Activated CD4-positive, alpha-beta memory T cell treated with anti-CD3 and anti-CD28 coated beads, Interleukin-2, amount 10 ng/mL, durations not matched to agents 7 days and 5 days (primary cell): ENCODE results near the gene CRIP3. TPM values are rescaled to one million over a fixed set of nuclear protein-coding genes. Genes with fewer than 3 reads are reported as not detected.

Experiments used
- CTCF ChIA-PET: fragments of 350-600 bp; sonication (Branson Sonifier 250); formaldehyde crosslinking; loops from one replicate; lab custom pipeline; 2021; ENCODE audit warnings: antibody characterized with exemption, inconsistent platforms; lab: Charles Lee
- POLR2A ChIA-PET: fragments of 350-600 bp; sonication (Branson Sonifier 250); formaldehyde crosslinking; loops from one replicate; lab custom pipeline; 2021; ENCODE audit warnings: antibody characterized with exemption; lab: Charles Lee
- DNase-seq: peaks from one replicate; pipeline ENCODE4 v3.0.0-alpha.2; 2020
- H3K27ac Mint-ChIP-seq: one replicate; pipeline ENCODE4 v1.8.0; 2021; ENCODE audit warnings: mild to moderate bottlenecking, mixed read lengths
- H3K27me3 Mint-ChIP-seq: one replicate; pipeline ENCODE4 v1.8.0; 2021; ENCODE audit warnings: mixed read lengths
- H3K36me3 Mint-ChIP-seq: one replicate; pipeline ENCODE4 v1.8.0; 2021; ENCODE audit warnings: low read depth, mixed read lengths
- H3K4me1 Mint-ChIP-seq: one replicate; pipeline ENCODE4 v1.8.0; 2021; ENCODE audit warnings: mixed read lengths
- H3K4me3 Mint-ChIP-seq: one replicate; pipeline ENCODE4 v1.8.0; 2021; ENCODE audit warnings: mild to moderate bottlenecking, mixed read lengths
- H3K9me3 Mint-ChIP-seq: one replicate; pipeline ENCODE4 v1.8.0; 2021; ENCODE audit warnings: mixed read lengths
- total RNA-seq, 2 experiments: library from RNA; stranded (reverse); gene quantifications; one replicate each; pipeline ENCODE4 v1.2.3, GENCODE V29; 2021

The CRIP3 gene
- total RNA-seq, 2 experiments from 2014 or later = 0.88 TPM; not detected in 1

GRCh38 chr6:43292763-43293318 is 15.8 kb downstream of the CRIP3 start:
- CTCF ChIA-PET = interaction anchor here (1.1 kb wide), 1 partner anchor 208 kb away, joined by 4 read pairs; no protein-coding TSS in a partner anchor
- Mint-ChIP-seq H3K4me3 (no peak overlapping the region), H3K4me1 (no peaks in the 10 kb centered on the region), H3K27ac (no peak overlapping the region), H3K36me3 (no peaks in the 10 kb centered on the region), H3K27me3 (peaks cover 9% of the 10 kb centered on the region), H3K9me3 (no peaks in the 10 kb centered on the region)
- no peak for DNase-seq
- POLR2A ChIA-PET = no interaction called here

- Mint-ChIP-seq H3K4me1 (no peaks in the 10 kb centered on the region), H3K36me3 (no peaks in the 10 kb centered on the region), H3K9me3 (no peaks in the 10 kb centered on the region), H3K27me3 (peaks cover 8% of the 10 kb centered on the region), H3K4me3 (no peak overlapping the region), H3K27ac (no peak overlapping the region)
- ChIA-PET POLR2A (no interaction called here), CTCF (interaction anchor here (1.1 to 1.7 kb wide), 2 partner anchors 16 to 209 kb away, joined by 3 to 4 read pairs; partner anchors contain the start of gene CRIP3)
- DNase-seq = no peak
These were observed 16.3 kb downstream of the CRIP3 start for GRCh38 chr6:43292341-43292740.

- ChIA-PET CTCF (interaction anchor here (1.7 kb wide), 1 partner anchor 17 kb away, joined by 3 read pairs; the partner anchor contains the start of gene CRIP3), POLR2A (no interaction called here)
- Mint-ChIP-seq H3K9me3 (no peaks in the 10 kb centered on the region), H3K36me3 (no peaks in the 10 kb centered on the region), H3K4me1 (no peaks in the 10 kb centered on the region), H3K27ac (no peak overlapping the region), H3K4me3 (no peak overlapping the region), H3K27me3 (peaks cover 6% of the 10 kb centered on the region)
- DNase-seq = no peak
These were observed 16.9 kb downstream of the CRIP3 start for GRCh38 chr6:43291708-43292107.

- no peak overlapping the region for H3K4me3 Mint-ChIP-seq
- H3K27ac Mint-ChIP-seq = no peak overlapping the region
- DNase-seq = no peak
- ChIA-PET CTCF (interaction anchor here (1.7 kb wide), 1 partner anchor 18 kb away, joined by 3 read pairs; the partner anchor contains the start of gene CRIP3), POLR2A (no interaction called here)
- H3K36me3 Mint-ChIP-seq = no peaks in the 10 kb centered on the region
- H3K27me3 Mint-ChIP-seq = peaks cover 6% of the 10 kb centered on the region
- no peaks in the 10 kb centered on the region for H3K9me3 Mint-ChIP-seq
- no peaks in the 10 kb centered on the region for H3K4me1 Mint-ChIP-seq
These were observed 17.7 kb downstream of the CRIP3 start for GRCh38 chr6:43290905-43291355.

GRCh38 chr6:43290339-43290904 is 18.2 kb downstream of the CRIP3 start:
- no peak overlapping the region for H3K27ac Mint-ChIP-seq
- H3K36me3 Mint-ChIP-seq = no peaks in the 10 kb centered on the region
- H3K27me3 Mint-ChIP-seq = peaks cover 11% of the 10 kb centered on the region
- DNase-seq = no peak
- H3K9me3 Mint-ChIP-seq = no peaks in the 10 kb centered on the region
- POLR2A ChIA-PET = no interaction called here
- no peak overlapping the region for H3K4me3 Mint-ChIP-seq
- CTCF ChIA-PET = no interaction called here
- H3K4me1 Mint-ChIP-seq = no peaks in the 10 kb centered on the region

GRCh38 chr6:43287717-43288679 is 20.6 kb downstream of the CRIP3 start:
- no peak overlapping the region for H3K27ac Mint-ChIP-seq
- POLR2A ChIA-PET = no interaction called here
- H3K4me1 Mint-ChIP-seq = no peaks in the 10 kb centered on the region
- CTCF ChIA-PET = no interaction called here
- H3K36me3 Mint-ChIP-seq = no peaks in the 10 kb centered on the region
- no peaks in the 10 kb centered on the region for H3K9me3 Mint-ChIP-seq
- H3K4me3 Mint-ChIP-seq = no peak overlapping the region
- H3K27me3 Mint-ChIP-seq = peaks cover 14% of the 10 kb centered on the region
- no peak for DNase-seq

GRCh38 chr6:43286980-43287716 is 21.5 kb downstream of the CRIP3 start:
- no peaks in the 10 kb centered on the region for H3K9me3 Mint-ChIP-seq
- H3K4me1 Mint-ChIP-seq = no peaks in the 10 kb centered on the region
- CTCF ChIA-PET = no interaction called here
- H3K36me3 Mint-ChIP-seq = no peaks in the 10 kb centered on the region
- POLR2A ChIA-PET = no interaction called here
- no peak overlapping the region for H3K27ac Mint-ChIP-seq
- peaks cover 14% of the 10 kb centered on the region for H3K27me3 Mint-ChIP-seq
- H3K4me3 Mint-ChIP-seq = no peak overlapping the region
- DNase-seq = no peak

GRCh38 chr6:43286456-43286979 is 22.1 kb downstream of the CRIP3 start:
- no peak overlapping the region for H3K27ac Mint-ChIP-seq
- no peaks in the 10 kb centered on the region for H3K9me3 Mint-ChIP-seq
- no peak overlapping the region for H3K4me3 Mint-ChIP-seq
- H3K4me1 Mint-ChIP-seq = no peaks in the 10 kb centered on the region
- no peaks in the 10 kb centered on the region for H3K36me3 Mint-ChIP-seq
- POLR2A ChIA-PET = no interaction called here
- H3K27me3 Mint-ChIP-seq = peaks cover 17% of the 10 kb centered on the region
- no peak for DNase-seq
- CTCF ChIA-PET = no interaction called here

GRCh38 chr6:43285832-43286231 is 22.8 kb downstream of the CRIP3 start:
- DNase-seq = no peak
- ChIA-PET POLR2A (no interaction called here), CTCF (no interaction called here)
- Mint-ChIP-seq H3K27ac (no peak overlapping the region), H3K4me3 (no peak overlapping the region), H3K9me3 (no peaks in the 10 kb centered on the region), H3K4me1 (no peaks in the 10 kb centered on the region), H3K27me3 (peaks cover 21% of the 10 kb centered on the region), H3K36me3 (no peaks in the 10 kb centered on the region)

GRCh38 chr6:43284991-43285781 is 23.4 kb downstream of the CRIP3 start:
- no peak overlapping the region for H3K27ac Mint-ChIP-seq
- no peaks in the 10 kb centered on the region for H3K4me1 Mint-ChIP-seq
- peaks cover 26% of the 10 kb centered on the region for H3K27me3 Mint-ChIP-seq
- no peak for DNase-seq
- no peaks in the 10 kb centered on the region for H3K36me3 Mint-ChIP-seq
- H3K9me3 Mint-ChIP-seq = no peaks in the 10 kb centered on the region
- CTCF ChIA-PET = no interaction called here
- POLR2A ChIA-PET = no interaction called here
- H3K4me3 Mint-ChIP-seq = no peak overlapping the region

- CTCF ChIA-PET = no interaction called here
These were observed 24.7 kb downstream of the CRIP3 start for GRCh38 chr6:43283905-43284304.

GRCh38 chr6:43283514-43283901 is 25.1 kb downstream of the CRIP3 start:
- Mint-ChIP-seq H3K27ac (no peak overlapping the region), H3K27me3 (peaks cover 27% of the 10 kb centered on the region), H3K4me1 (peaks cover under 1% of the 10 kb centered on the region), H3K36me3 (no peaks in the 10 kb centered on the region), H3K9me3 (no peaks in the 10 kb centered on the region), H3K4me3 (no peak overlapping the region)
- CTCF ChIA-PET = no interaction called here
- DNase-seq = no peak
- POLR2A ChIA-PET = no interaction called here

More at GRCh38 chr6:43283905-43284304, 24.7 kb downstream of the CRIP3 start:
- POLR2A ChIA-PET = no interaction called here
- H3K4me1 Mint-ChIP-seq = no peaks in the 10 kb centered on the region
- no peaks in the 10 kb centered on the region for H3K36me3 Mint-ChIP-seq
- H3K27ac Mint-ChIP-seq = no peak overlapping the region
- DNase-seq = no peak
- H3K4me3 Mint-ChIP-seq = no peak overlapping the region
- no peaks in the 10 kb centered on the region for H3K9me3 Mint-ChIP-seq
- peaks cover 26% of the 10 kb centered on the region for H3K27me3 Mint-ChIP-seq
